Activated CD8-positive, alpha-beta memory T cell treated with anti-CD3 and anti-CD28 coated beads, Interleukin-2, amount 50 U/mL, for 1 hour (primary cell): ENCODE measurements around the gene TNS1.

Experiments
- DNase-seq: peaks from one replicate; pipeline ENCODE4 v3.0.0-alpha.2; 2020; ENCODE audit errors: extremely low read depth

TNS1 gene

DNA sequence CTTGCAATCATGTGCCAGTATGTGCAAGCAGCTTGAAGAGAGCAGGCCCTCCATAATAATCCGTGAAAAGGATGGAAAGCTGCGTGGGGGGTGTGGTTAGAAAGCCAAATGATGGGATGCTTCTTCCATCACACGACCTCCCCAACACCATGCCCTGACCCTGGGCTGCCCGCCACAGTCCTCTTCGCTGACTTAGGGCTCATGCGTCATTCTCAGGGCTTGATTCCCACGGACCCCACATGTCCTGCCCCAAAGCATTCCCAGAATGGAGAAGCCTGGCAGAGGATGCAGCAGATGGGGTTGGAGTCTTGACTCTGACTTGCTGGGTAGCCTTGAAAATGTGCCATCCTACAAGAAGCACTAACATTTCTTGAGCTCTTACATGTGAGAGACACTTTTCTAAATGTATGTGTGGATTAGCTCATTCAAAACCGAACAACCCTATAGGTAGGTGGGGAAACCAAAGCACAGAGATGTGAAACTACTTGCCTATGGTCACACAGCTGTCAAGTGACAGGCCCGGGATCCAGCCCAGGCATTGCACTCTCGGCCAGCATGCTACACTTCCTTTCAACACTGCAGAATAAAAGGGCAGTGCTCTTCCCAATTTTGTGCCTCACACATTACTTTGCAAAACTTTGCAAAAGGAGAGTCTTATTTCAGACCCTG, 3.7 kb downstream of the TNS1 start:
- DNase-seq: no peak

DNA sequence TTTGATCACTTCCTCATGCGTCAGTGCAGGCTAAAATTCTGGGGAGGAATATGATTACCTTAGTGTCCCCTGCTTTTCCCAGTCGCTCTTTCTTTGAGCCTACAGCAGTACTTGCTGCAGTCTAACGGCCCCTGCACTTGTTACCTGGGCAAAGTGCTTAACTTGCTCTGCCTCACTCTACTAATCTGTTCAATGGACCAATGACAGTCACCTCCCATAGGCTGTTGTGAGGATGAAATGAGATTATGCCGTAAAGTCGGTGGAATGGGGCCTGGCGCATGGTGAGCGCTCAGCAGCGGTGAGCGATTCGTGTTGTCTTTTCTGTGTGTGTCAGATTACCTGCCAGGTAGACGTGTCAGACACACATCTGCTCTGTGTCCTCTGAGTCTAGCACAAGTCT, 5.3 kb downstream of the TNS1 start:
- no peak for DNase-seq

DNA sequence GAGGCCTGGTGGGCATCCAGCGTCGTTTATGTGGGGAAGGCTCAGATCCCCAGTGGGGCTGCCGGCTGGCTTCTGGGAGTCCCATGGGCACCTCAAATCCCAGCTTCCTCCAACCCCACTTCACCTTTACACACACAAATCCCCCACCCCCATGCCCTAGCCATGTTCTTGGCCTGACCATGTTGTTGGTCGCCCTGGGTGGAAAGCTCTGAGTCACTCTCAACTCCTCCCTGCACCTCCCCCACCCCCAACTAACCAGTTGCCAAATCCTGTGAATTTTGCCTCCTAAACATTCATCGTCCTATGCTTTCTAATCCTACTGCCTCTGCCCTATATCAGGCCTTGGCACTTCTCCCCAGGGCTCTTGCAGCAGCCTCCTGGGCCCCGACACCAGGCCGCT, 6.4 kb downstream of the TNS1 start:
- no peak for DNase-seq

DNA sequence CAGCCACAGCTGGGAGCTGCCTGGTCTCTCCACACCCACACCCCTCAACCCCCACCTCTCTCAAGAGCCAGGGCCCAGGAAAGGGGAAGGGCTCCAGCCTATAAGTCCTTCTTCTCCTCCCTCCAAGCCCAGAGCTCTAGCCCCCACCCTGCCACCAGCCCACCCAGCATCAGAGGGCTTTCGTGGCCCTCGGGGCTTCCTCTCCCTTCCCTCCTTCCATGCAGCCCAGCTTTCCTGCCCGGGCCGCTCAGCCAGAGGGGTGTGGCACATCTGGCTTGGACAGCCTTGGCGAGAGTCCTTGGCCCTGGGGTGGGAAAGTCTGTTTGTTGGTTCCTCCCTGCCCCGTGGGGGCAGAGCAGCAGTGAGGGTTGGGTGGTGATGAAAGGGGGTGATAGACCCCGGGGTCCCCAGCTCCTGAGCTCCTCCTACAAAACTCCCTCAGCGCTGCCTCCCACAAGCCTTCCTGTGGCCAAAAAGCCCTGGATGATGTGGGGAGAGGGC, 7.0 kb downstream of the TNS1 start:
- DNase-seq: no peak

DNA sequence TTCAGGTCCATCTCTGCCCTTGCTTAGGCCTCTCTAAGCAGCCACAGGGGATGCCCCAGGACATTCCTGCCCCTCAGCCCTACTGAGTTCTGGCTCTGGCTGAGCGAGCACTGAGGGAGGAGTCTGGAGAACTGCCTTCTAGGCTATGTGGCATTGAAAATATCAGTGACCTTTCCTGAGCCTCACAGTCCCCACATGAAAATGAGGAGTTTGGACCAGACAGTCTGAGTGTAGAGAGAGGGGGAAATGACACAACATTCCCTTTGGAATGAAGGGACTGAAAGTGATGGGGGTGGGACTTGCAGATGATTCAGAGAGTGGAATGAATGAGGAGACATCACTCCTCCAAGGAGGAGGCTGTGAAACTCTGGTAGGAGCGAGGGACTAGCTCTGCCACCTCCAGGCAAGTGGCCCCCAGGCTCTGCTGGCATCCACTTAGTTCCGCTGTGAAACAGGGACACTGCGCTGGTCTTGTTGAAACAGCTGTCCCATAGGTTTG, 8.0 kb downstream of the TNS1 start:
- no peak for DNase-seq

DNA sequence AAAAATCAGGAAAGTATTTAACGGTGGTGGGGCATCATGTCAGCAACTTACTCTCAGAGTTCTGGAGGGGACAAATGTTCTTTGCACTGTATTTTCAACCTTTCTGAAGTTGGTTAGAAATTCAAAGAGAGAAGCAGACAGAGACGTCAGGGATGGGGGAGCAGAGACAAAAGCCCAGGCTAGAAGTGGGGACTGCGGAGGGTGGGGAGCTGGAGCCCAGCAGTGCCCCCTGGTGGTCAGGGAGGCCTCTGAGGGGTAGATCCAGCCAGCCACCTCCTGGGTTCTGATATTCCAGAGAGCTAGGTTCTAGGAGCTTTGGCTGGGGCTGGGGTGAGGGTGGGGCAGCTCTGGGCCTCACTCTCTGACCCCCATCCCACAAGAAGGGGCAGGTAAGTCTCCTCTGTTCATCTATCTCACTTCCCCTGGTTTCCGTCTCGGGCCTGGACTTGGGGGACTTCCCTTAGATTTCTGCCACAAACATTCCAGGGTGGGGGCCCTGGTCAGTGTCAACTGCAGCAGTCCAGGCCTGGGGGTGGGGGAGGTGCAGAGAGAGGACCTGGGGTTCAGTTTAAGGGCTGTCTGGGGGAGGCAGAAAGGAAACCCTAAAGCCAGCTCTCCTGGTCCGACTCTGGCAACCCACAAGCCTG, 8.9 kb downstream of the TNS1 start:
- DNase-seq: no peak

DNA sequence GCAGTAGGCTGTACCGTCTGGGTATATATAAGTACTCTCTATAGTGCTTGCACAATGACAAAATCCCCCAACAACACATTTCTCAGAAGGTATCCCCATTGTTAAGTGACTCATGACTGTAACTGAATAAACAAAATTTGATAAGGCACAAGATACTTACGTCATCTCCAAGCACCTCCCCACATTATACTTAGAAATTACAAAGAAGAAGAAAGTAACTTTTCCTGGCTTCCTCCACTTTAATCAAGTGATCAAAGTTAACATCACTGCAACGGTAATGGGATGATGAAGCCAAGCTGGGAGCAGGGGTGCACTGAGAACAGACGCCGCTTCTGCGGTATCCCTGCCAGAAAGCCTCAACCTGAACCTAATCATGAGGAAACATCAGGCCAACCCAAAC, 9.7 kb downstream of the TNS1 start:
- DNase-seq: no peak

DNA sequence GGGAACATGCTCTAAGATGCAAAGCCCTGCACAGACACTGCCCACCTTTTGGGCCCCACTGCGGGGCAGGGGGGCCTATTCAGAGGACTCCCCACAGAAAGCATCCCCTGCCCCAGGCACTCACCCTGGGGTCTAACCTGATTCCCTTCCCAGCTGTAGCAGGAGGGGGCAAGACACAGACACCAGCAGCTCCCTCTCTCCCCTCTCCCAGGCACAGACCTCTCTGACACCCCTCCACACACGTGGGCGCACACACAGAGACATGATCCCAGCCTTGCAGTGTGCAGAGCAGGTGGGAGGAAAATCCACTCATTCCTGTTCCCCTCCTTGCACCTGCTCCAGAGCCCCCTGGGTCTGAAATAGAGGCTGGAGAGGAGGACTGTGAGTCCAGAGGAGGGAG, 10.7 kb downstream of the TNS1 start:
- no peak for DNase-seq

DNA sequence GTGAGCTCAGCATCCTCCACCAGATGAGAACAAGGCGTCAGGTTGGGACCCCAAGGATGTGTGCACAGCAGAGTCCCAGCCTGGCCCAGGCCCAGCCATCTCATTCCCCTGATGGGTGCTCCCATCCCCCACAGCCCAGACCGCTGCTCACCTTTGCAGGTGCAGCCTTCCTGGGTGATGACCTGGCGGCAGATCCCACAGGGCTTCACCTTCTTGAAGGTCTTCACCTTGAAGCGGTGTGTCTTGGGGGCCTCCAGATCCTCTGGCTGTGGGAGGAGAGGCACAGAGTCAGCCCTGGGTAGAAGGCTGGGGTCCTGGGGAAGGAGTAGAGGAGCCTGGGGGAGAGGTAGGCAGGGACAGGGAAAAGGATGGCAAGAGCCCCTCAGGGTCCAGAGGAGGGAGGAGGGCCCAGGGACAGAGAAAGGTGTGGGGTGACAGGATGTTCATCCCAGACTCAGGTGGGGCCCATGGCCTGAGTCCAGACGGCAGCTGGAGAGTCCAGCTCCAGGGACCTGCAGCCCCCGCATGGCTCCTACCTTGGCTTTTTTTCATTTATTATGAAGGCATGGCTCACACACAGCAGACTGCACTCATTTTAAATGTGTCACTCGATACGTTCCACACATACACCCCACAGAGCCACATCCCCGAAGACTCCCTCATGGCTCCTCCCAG, 11.9 kb downstream of the TNS1 start:
- DNase-seq: no peak

DNA sequence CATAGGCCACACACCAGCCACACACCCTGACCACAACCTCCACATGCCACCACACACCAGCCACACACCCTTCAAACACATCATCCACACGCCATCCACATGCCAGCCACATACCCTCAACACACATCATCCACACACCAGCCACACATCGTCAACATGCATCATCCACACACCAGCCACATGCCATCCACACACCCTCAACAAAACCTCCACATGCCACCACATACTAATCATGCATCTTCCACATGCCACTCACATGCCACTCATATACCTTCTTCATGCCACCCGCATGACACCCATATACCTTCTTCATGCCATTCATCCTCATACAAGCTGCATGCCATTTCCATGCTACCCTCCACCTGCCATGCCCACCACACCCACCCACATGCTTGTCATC, 12.4 kb downstream of the TNS1 start:
- no peak for DNase-seq

DNA sequence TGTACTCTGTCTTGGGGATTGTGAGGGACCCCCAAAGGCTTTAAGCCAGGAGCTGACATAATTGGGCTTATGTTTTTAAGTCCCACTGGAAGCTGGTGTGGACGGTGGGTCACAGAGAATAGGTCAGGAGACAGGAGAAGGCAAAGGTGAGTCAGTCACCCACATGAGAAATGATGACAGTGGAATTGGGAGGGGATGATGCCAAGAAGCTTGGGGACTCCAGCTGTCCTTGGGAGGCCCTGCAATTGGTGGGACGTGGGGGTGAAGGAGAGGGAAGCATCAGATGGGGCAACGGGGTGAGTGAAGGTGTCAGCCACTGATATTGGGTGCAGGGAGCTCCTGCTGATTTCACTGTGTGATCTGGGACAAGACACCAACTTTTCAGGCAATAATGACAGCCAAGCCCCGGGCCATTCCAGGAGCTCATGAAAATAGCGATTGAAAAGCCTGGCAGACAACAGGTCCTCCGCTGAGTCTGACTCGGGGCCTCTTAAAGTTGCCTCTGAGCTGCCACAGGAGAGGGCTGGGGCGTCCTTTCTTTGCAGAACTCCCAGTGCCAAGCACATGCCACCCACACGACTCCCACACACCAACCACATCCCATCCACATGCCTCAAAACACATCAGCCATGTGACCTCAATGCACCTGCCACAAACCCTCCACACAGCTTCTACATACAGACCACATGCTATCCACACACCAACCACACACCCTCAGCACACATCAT, 13.4 kb downstream of the TNS1 start:
- DNase-seq: no peak

DNA sequence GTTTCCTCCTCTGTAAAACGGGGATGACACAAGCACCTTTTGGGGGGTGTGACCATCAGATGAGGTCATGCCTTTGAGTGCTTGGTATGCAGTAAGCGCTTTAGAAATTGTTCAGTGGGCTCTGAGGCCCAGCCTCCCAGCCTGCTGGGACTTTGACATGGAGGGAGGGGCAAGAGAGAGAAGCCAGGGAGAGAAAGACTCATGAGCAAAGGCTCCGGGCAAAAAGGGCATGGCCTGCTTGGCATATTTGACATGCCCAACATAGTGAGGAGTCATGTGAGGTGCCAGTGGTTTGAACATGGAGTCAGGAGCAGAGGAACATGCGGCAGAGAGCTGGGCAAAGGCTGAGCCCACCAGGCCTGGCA, 14.0 kb downstream of the TNS1 start:
- DNase-seq: no peak

DNA sequence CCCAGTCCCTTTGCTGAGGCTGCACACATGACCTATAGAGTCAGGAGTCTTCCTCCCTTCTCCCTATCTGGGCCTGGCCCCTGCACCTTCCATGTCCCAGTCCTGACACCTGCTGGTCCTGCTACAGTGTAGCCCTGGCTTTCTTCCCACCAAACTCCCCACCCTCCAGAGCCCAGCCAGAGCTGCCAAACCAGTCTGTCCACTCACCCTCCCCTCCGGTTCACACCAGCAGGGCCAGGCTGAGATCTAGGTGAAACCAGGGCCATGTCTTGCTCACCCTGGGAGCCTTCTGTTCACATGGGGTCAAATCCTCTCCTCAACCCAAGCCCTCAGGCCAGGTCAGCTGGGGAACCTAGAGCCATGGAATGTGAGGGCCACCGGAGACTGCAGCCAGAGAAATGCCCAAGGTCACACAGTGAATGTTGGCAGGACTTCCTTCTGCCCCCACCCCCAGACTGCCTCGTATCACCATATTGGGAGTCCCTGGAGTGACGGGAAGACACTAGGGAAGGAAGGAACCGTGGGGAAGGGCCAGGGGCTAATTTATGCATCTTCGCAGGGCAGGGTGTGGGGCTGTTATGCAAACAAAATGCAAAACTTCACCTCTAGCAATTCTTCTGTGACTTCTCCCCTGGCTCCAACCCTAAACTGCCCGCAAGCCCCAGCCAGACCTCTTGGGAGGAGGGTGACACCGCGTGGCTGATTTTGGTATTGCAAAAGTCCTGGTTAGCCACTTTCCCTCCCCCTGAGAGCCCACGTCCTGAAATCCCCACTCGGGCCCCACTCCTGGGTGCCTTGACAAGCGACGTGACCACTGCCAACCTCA, 14.6 kb downstream of the TNS1 start:
- no peak for DNase-seq

DNA sequence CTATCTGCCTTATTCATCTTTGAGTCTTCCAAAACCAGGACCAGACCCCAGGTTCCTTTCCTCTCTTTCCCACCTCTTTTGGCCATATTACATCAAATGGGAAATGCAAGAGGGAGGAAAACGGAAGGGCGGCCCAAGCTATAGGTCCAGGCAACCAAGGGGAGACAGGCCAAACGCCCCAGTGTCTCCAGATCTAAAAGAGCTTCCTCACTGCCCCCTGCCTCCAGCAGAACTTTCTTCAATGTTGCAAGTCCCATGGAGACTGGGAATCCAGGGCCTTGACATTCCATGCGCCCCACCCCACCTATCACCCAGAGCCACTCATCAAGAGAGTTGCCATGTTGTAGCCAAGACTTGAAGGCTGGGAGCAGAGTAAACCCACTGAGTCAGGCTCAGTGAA, 15.4 kb downstream of the TNS1 start:
- no peak for DNase-seq

DNA sequence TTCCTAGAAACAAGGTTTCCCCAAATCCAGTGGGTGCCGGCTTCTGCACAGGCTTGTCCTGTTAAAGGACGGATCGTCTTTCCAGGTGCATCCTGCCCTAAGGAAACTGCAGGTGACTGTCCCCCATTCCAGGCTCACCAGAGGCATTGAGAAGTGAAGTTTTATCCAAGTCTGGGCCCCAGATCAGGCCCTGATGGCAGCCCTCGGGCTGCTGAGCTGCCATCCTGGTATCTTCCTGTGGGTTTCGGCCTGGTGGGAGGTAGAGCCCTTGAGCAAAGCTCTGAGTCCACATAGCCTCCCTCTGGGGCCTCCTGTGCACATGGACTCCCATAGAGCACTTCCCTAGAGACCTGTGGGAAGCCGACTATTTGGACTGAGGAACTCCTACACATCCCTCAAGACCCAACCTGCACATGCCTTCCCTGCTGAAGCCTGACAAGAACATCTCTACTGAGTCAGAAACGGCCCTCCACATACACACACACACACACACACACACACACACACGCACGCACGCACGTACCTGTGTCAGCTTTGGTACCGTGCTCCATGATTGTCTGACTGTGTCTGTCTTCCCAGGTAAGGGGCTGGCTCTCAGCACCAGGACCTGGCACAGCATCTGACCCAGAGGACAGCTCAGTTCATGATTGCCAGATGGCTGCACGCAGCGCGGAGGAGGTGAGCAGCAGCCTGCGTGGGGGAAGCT, 16.4 kb downstream of the TNS1 start:
- DNase-seq: no peak

DNA sequence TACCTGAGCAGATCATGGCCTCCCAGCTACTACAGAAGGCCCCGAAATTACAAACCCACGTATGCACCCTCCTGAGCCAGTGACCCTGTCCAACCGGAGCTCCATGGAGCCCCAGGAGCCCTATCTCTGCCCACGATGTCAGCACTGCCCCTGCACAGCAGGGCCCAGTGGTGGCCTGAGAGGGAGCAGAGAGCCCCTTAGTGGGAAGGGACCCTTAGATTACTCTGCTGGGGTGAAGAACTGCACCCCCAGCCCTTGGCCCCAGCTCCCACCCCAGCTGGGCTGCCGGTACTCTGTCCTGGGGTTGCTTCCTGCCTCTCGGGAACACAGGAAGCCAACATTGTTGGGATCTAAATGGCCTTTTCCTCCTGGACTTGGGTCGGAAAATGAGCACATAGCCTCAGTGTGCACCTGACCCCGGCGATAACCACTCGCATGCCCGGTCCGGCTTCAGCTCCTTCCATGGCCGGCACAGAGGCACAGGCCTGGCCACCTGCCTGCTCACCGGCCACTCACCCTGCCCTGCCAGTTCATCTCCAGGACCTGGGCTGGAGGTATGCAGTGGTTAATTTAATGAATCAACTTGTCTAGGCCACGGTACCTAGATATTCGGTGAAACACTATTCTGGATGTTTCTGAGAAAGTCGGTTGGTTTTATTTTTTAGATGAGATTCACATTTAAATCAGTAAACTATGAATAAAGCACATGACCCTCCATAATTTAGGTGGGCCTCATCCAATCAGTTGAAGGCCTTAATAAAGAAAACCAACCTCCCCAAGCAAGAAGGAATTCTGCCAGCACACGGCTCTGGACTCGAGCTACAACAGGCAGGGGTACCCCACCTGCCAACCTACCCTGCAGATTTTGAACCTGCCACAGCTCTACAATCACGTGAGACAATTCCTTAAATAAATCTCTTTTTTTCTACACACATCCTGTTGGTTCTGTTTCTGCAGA, 19.2 kb downstream of the TNS1 start:
- no peak for DNase-seq

DNA sequence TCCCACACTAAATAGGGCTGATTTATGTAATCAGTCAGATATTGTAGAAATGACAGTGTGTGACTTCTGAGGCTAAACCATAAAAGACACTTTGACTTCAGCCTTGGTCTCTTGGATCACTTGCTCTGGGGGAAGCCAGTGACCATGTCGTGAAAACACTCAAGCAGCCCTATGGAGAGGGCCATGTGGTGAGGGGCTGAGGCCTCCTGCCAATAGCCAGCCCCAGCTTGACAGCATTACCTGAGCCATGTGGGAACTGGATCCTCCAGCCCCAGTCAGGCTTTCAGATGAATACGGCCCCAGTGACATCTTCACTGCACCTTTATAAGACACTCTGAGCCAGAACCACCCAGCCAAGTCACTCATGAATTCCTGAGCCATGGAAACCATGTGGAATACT, 20.8 kb downstream of the TNS1 start:
- DNase-seq: no peak

DNA sequence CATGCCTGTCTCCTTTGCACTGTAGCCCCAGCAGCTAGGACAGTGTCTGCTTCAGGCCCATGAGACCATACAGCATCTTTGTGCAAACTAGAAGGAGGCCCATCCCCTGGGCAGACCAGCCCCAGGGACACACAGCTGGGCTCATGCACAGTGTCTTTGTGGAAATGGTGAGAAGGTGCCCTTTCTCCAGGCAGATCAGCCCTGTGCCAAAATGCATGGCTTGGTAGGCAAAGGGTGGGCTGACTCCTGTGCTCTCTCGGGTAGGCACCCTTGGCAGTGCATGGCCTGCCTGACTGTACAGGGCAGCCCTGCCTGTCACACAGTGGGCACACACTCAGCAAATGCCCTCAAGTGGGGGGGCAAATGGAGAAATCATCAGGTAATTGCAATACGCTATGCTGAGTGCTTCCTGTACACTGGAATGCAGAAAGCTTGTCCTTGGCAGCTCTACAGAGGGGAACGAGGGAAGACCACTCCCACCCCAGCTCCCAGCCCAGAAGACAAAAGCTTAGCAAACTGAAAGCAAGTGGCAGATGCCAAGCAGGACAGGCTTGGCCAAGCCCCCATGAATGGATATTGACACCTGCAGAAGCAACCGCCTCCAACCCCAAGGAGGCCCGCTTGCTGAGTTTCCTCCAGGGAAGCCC, 21.6 kb downstream of the TNS1 start:
- DNase-seq: no peak

DNA sequence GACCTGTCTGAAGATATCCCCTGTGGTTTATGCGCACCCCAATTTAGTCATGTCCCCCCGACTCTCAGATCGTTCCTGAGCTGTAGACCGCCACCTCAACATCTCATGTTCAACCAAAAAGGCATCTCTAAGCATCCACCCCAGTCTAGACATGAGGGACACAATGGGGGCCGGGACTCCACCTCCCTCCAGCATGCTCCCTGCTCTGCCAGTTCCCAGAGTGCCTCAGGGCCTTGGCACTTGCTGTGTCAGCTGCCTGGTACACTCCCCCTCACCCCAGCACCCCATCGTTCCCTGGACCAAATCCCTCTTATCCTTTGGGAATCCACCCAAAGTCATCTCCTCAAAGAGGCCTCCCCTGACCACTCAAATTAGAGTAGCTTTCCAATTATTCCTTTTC, 22.2 kb downstream of the TNS1 start:
- DNase-seq: no peak
